CD1c-positive myeloid dendritic cell (primary cell): ENCODE results near the gene MPPE1.
"Not testable (repeated sequence)": the region's sequence is repeated elsewhere in the genome, so short reads cannot be mapped to it uniquely, and the experiment has no call there.

Source experiments
- DNase-seq: peaks from one replicate; pipeline ENCODE4 v3.0.0-alpha.2; 2016; ENCODE audit errors: extremely low spot score

MPPE1 gene

GRCh38 chr18:11857177-11857887 is 50.8 kb downstream of the MPPE1 start:
- DNase-seq, result peak; percentile 88

- not testable (repeated sequence) for DNase-seq
Observed at GRCh38 chr18:11854554-11854953, 53.6 kb downstream of the MPPE1 start.

GRCh38 chr18:11851806-11852337 is 56.2 kb downstream of the MPPE1 start:
- peak; percentile 61 for DNase-seq

GRCh38 chr18:11851146-11851805 is 56.8 kb downstream of the MPPE1 start, which contains the start of gene CHMP1B:
CHMP1B (plus strand) TSS chr18:11851413; CDS start chr18:11851512, 99 bp downstream.
- peak; percentile 98 for DNase-seq

GRCh38 chr18:11850821-11851145 is 57.3 kb downstream of the MPPE1 start:
- DNase-seq, result peak; percentile 91

- DNase-seq, result peak; percentile 69
Observed at GRCh38 chr18:11849841-11850634, 58.1 kb downstream of the MPPE1 start.

- DNase-seq, result no peak
Observed at GRCh38 chr18:11849279-11849678, 58.8 kb downstream of the MPPE1 start.

GRCh38 chr18:11847811-11848210 is 60.3 kb downstream of the MPPE1 start:
- DNase-seq, result no peak

GRCh38 chr18:11845654-11846053 is 62.5 kb downstream of the MPPE1 start:
- DNase-seq, result no peak

GRCh38 chr18:11844436-11844835 is 63.7 kb downstream of the MPPE1 start:
- no peak for DNase-seq

- no peak for DNase-seq
Observed at GRCh38 chr18:11842562-11842961, 65.6 kb downstream of the MPPE1 start.

GRCh38 chr18:11840493-11840892 is 67.6 kb downstream of the MPPE1 start:
- no peak for DNase-seq

- no peak for DNase-seq
Observed at GRCh38 chr18:11839556-11839955, 68.6 kb downstream of the MPPE1 start.

GRCh38 chr18:11834772-11835171 is 73.3 kb downstream of the MPPE1 start:
- DNase-seq, result no peak
